ENCODE measurements around the gene MMP19.

Gene MMP19

GRCh38 chr12:55852740-55853139, 10.0 kb upstream of the MMP19 start:
- FAIRE-seq (no peak), DNase-seq (ENCODE audit: insufficient read length) (no peak)
- TF ChIP-seq TAF1 (IDR thresholded peaks at IDR 0.05; ENCODE audit: borderline replicate concordance, low read depth, low read length) (no peak), POLR2A (IDR thresholded peaks at IDR 0.05; ENCODE audit: low read depth, low read length) (no peak), POLR2AphosphoS5 (IDR thresholded peaks at IDR 0.05; ENCODE audit: low read depth, low read length) (no peak)

GRCh38 chr12:55850893-55851292, 8.2 kb upstream of the MMP19 start:
- TF ChIP-seq TAF1 (IDR thresholded peaks at IDR 0.05; ENCODE audit: borderline replicate concordance, low read depth, low read length) (no peak), POLR2A (IDR thresholded peaks at IDR 0.05; ENCODE audit: low read depth, low read length) (no peak), POLR2AphosphoS5 (IDR thresholded peaks at IDR 0.05; ENCODE audit: low read depth, low read length) (no peak)
- no peak for FAIRE-seq
- no peak for DNase-seq (ENCODE audit: insufficient read length)

- TF ChIP-seq TAF1 (IDR thresholded peaks at IDR 0.05; ENCODE audit: borderline replicate concordance, low read depth, low read length) (no peak), POLR2AphosphoS5 (IDR thresholded peaks at IDR 0.05; ENCODE audit: low read depth, low read length) (no peak), POLR2A (IDR thresholded peaks at IDR 0.05; ENCODE audit: low read depth, low read length) (no peak)
- DNase-seq (ENCODE audit: insufficient read length) (no peak), FAIRE-seq (no peak)
These were observed 7.7 kb upstream of the MMP19 start for GRCh38 chr12:55850401-55850800.

- DNase-seq (ENCODE audit: insufficient read length) (no peak), FAIRE-seq (no peak)
- no peak for TF ChIP-seq POLR2A (IDR thresholded peaks at IDR 0.05; ENCODE audit: low read depth, low read length)
- no peak for TF ChIP-seq TAF1 (IDR thresholded peaks at IDR 0.05; ENCODE audit: borderline replicate concordance, low read depth, low read length)
- no peak for TF ChIP-seq POLR2AphosphoS5 (IDR thresholded peaks at IDR 0.05; ENCODE audit: low read depth, low read length)
These were observed 7.0 kb upstream of the MMP19 start for GRCh38 chr12:55849616-55850343.

GRCh38 chr12:55847603-55848291, 5.0 kb upstream of the MMP19 start:
- FAIRE-seq: no peak
- no peak for DNase-seq (ENCODE audit: insufficient read length)
- TF ChIP-seq TAF1 (IDR thresholded peaks at IDR 0.05; ENCODE audit: borderline replicate concordance, low read depth, low read length) (no peak), POLR2A (IDR thresholded peaks at IDR 0.05; ENCODE audit: low read depth, low read length) (no peak), POLR2AphosphoS5 (IDR thresholded peaks at IDR 0.05; ENCODE audit: low read depth, low read length) (no peak)

GRCh38 chr12:55847033-55847432, 4.3 kb upstream of the MMP19 start:
- FAIRE-seq (no peak), DNase-seq (ENCODE audit: insufficient read length) (no peak)
- TF ChIP-seq TAF1 (IDR thresholded peaks at IDR 0.05; ENCODE audit: borderline replicate concordance, low read depth, low read length): no peak

- no peak for DNase-seq (ENCODE audit: insufficient read length)
- no peak for FAIRE-seq
- TF ChIP-seq POLR2A (IDR thresholded peaks at IDR 0.05; ENCODE audit: low read depth, low read length) (no peak), POLR2AphosphoS5 (IDR thresholded peaks at IDR 0.05; ENCODE audit: low read depth, low read length) (no peak), TAF1 (IDR thresholded peaks at IDR 0.05; ENCODE audit: borderline replicate concordance, low read depth, low read length) (no peak)
These were observed 3.2 kb upstream of the MMP19 start for GRCh38 chr12:55845785-55846496.

- TF ChIP-seq TAF1 (IDR thresholded peaks at IDR 0.05; ENCODE audit: borderline replicate concordance, low read depth, low read length) (no peak), POLR2AphosphoS5 (IDR thresholded peaks at IDR 0.05; ENCODE audit: low read depth, low read length) (no peak), POLR2A (IDR thresholded peaks at IDR 0.05; ENCODE audit: low read depth, low read length) (no peak)
- DNase-seq (ENCODE audit: insufficient read length): no peak
- no peak for FAIRE-seq
These were observed 2.6 kb upstream of the MMP19 start for GRCh38 chr12:55845361-55845760.

- no peak for FAIRE-seq
- no peak for TF ChIP-seq POLR2AphosphoS5 (IDR thresholded peaks at IDR 0.05; ENCODE audit: low read depth, low read length)
- TF ChIP-seq POLR2A (IDR thresholded peaks at IDR 0.05; ENCODE audit: low read depth, low read length): no peak
- no peak for DNase-seq (ENCODE audit: insufficient read length)
These were observed 2.2 kb upstream of the MMP19 start for GRCh38 chr12:55844961-55845360.

GRCh38 chr12:55843431-55843830, 695 bp upstream of the MMP19 start:
- FAIRE-seq (no peak), DNase-seq (ENCODE audit: insufficient read length) (no peak)
- no peak for TF ChIP-seq POLR2AphosphoS5 (IDR thresholded peaks at IDR 0.05; ENCODE audit: low read depth, low read length)
- no peak for TF ChIP-seq TAF1 (IDR thresholded peaks at IDR 0.05; ENCODE audit: borderline replicate concordance, low read depth, low read length)
- TF ChIP-seq POLR2A (IDR thresholded peaks at IDR 0.05; ENCODE audit: low read depth, low read length): no peak

- TF ChIP-seq POLR2AphosphoS5 (IDR thresholded peaks at IDR 0.05; ENCODE audit: low read depth, low read length) (no peak), TAF1 (IDR thresholded peaks at IDR 0.05; ENCODE audit: borderline replicate concordance, low read depth, low read length) (no peak), POLR2A (IDR thresholded peaks at IDR 0.05; ENCODE audit: low read depth, low read length) (no peak)
These were observed 2.0 kb downstream of the MMP19 start for GRCh38 chr12:55840581-55841351.

More at GRCh38 chr12:55840581-55841351, 2.0 kb downstream of the MMP19 start:
- FAIRE-seq (no peak), DNase-seq (ENCODE audit: insufficient read length) (no peak)

Measured in GM12892 (cell line).